HG02885 (cell line): ENCODE results near the gene AKR1E2.
"Not testable (repeated sequence)": the region's sequence is repeated elsewhere in the genome, so short reads cannot be mapped to it uniquely, and the experiment has no call there.

Source experiments
- ATAC-seq: cut with Tn5 transposase; IDR thresholded peaks from one replicate; pipeline ENCODE4 v1.9.1; 2021; ENCODE audit warnings: mild to moderate bottlenecking; ENCODE audit not compliant: unreplicated experiment, poor library complexity

AKR1E2 gene

DNA sequence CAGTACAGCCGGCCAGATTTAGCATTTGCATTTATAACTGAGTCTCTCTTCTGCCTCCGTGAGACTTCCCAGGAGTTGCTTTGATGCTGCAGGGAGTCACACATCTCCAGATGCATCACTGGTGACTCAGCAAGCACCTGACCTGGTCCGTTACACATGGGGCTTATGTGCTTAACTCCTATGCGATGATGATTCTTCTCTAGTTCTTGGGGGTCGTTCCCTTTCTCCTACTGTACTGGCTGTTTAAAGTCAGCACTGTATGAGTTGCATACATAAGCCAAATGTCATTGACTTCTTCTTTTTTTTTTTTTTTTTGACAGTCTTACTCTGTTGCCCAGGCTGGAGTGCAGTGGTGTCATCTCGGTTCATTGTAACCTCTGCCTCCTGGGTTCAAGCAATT lies 13.0 kb upstream of the AKR1E2 start:
- no peak for ATAC-seq

GRCh38 chr10:4813496-4813895 lies 12.5 kb upstream of the AKR1E2 start:
- ATAC-seq: no peak

DNA sequence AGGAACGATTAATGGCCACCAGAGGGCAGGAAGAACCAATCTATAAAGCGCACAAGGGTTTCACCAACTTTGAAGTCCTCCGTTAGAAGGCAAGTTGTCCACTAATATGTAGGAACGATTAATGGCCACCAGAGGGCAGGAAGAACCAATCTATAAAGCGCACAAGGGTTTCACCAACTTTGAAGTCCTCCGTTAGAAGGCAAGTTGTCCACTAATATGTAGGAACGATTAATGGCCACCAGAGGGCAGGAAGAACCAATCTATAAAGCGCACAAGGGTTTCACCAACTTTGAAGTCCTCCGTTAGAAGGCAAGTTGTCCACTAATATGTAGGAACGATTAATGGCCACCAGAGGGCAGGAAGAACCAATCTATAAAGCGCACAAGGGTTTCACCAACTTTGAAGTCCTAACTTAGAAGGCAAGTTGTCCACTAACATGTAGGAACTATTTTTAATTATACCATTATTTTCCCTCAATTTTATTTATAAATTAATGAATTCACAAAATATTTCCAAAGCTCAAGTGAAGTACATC lies 10.3 kb upstream of the AKR1E2 start:
- not testable (repeated sequence) for ATAC-seq

GRCh38 chr10:4816966-4817365 lies 9.0 kb upstream of the AKR1E2 start:
- no peak for ATAC-seq

DNA sequence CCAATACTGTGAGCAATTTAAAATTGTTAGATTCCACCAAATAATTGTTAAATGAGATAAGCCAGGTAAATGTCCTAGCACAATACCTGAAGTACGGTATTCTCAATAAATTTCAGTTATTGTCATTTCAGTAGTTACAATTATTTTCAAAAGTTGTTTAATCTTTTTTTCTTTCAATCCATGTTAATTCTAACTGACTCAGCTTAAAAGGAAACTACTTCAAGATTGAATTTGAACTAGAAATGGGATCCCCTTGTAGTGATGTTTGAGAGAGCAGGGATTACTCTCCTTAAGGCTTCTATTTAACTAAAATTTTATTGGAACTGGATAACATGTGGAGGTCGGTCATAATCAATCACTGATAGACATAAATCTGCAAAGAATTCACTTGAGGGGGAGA lies 6.9 kb upstream of the AKR1E2 start:
- no peak for ATAC-seq

DNA sequence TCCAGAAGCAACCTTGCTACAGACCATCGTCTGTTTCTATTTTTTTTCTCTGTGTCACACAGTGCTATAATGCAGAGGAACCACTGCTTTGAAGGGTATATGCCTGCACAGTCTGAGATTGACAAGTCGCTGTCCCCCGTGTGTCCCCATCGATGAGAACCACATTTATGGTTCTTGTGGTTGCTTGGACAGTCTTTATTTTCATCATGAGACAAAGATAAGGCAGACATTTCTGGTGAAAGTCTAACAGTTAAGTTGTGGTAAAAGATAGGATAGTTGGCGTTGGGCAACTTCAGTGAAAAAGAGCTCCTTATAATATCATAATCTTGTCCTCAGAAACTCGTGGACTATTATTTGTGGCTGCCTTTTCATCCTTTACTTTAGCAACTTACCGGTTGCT lies 6.3 kb upstream of the AKR1E2 start:
- no peak for ATAC-seq

GRCh38 chr10:4820804-4821401 lies 5.1 kb upstream of the AKR1E2 start:
- ATAC-seq: no peak

DNA sequence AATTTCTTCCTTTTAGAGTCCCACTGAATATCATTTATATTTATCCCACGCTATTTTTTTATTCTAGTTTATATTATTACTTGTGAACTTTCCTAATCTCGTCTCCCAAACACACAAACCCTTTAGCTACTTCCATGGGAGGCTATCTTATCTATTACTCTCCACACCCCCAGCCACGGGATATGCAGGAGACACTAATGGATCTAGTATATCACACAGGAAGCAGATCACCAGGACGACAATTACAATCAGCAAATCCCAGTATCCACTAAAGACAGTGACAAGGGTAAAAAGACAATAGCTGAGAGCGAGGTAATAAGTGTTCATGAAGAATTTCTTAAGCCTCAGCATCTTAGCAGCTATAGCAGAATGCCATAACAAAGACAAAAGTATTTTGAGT lies 3.8 kb upstream of the AKR1E2 start:
- ATAC-seq: no peak

GRCh38 chr10:4824791-4825310 lies 1.2 kb upstream of the AKR1E2 start:
- no peak for ATAC-seq

GRCh38 chr10:4825456-4825867 lies 545 bp upstream of the AKR1E2 start:
- ATAC-seq: no peak

- ATAC-seq: no peak
Measured at GRCh38 chr10:4826792-4827324, 851 bp downstream of the AKR1E2 start.

DNA sequence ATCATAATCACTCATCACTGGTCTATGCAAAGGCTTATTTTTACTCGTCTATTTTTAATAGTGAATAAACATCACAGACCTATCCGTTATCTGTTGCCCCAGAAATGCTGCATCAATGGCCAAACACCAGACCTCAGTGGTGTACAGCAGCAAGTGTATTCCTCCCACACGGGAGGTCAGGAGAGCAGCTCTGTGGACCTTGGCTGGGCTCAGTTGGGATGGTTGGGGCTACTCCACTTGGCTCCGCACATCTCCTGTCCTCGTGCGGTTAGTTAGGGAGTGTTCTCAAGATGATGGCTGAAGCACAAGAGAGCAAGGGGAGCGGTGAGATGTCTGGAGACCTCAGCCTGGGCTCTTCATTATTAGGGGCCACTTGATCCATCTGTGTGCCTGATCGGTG lies 2.0 kb downstream of the AKR1E2 start:
- no peak for ATAC-seq

- ATAC-seq: no peak
Measured at GRCh38 chr10:4830551-4830950, 4.5 kb downstream of the AKR1E2 start.

DNA sequence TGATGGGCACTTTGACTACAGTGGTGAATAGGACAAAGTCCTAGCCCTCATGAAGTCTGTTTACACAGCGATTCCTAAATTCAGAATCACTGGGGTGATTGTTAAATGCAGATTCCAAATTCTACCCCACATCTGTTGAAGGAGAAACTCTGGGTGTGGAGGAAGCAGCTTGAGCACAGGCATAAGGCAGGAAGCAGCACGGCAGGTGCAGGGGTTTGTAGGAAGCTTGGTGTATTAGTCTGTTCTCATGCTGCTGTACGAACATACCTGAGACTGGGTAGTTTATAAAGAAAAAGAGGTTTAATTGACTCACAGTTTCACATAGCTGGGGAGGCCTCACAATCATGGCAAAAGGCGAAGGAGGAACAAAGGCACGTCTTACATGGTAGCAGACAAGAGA lies 5.1 kb downstream of the AKR1E2 start:
- ATAC-seq: no peak

GRCh38 chr10:4833286-4833685 lies 7.3 kb downstream of the AKR1E2 start:
- ATAC-seq: no peak

DNA sequence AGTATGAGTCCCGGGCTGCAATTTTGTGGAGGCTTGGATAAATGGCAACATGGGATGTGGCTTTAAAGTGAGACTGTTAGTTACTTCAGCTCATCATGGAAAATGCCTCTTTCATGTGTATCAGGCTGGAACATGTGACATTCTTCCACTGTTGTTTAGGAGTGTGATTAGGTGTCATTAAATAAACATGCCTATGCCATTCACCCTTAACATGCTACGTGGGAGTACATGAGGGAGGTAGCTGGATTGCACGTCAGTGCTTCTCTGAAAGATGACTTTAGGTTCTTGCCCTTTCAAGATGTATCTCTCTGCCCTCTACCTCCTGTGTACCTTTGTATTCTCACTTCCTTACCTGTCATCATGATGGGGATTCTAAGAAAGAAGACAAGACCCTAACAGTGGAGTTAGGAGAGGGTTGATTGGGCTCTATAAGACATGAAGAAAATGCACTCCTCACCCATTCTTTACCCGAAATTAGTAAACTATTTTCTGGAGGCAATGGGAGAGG lies 8.9 kb downstream of the AKR1E2 start:
- ATAC-seq: no peak

GRCh38 chr10:4835494-4835918 lies 9.5 kb downstream of the AKR1E2 start:
- ATAC-seq: no peak

GRCh38 chr10:4836416-4836969 lies 10.5 kb downstream of the AKR1E2 start:
- ATAC-seq: no peak

- ATAC-seq: no peak
Measured at GRCh38 chr10:4837551-4837950, 11.5 kb downstream of the AKR1E2 start.

- no peak for ATAC-seq
Measured at GRCh38 chr10:4838743-4839142, 12.7 kb downstream of the AKR1E2 start.

- ATAC-seq: no peak
Measured at GRCh38 chr10:4839353-4839752, 13.3 kb downstream of the AKR1E2 start.

DNA sequence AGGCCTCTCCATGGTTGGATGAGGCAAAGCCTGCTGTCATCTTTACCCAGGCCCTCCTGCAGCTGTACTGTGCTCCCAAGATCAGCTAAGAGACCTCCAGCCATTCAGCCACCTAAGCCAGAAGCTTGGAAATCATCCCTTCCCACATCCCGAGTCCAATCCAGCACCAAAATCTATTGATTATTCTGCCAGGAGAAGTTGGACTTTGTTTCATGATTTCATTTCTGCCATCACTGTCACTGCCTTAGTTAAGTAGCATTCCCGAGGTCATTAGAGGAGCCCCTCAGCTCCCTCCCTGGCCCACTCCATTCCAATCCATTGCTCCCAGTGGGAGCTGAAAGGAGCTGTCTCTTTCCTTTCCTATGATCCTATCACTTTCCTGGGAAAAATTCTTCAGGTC lies 14.1 kb downstream of the AKR1E2 start:
- ATAC-seq: no peak
